ENCODE results near the gene PLCL2. TPM values are rescaled to one million over a fixed set of nuclear protein-coding genes. Genes with fewer than 3 reads are reported as not detected.
"Not testable (repeated sequence)": the region's sequence is repeated elsewhere in the genome, so short reads cannot be mapped to it uniquely, and the experiment has no call there.

Gene PLCL2
- total RNA-seq, 1 donor from 2014 or later: 12.1 TPM

DNA sequence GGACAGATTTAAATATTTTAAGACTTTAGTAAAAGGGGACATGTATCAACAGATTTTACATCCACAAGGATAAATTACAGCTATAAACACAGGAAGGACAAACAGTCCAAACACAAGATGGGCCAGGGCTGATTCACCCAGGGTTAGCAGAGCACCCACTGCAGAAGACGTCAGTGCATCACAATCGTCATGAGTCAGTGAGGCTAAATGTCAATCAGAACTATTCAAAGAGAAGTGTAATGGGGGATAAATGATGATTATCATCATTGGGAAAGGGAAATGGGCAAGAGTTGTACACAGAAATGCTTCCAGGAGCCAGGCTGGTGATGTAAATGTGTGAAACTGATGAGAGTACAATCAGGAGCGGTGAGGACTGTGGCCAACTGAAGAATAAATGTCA is 226.8 kb downstream of the PLCL2 start:
- no peak for DNase-seq (ENCODE audit: low read depth, low spot score)

DNA sequence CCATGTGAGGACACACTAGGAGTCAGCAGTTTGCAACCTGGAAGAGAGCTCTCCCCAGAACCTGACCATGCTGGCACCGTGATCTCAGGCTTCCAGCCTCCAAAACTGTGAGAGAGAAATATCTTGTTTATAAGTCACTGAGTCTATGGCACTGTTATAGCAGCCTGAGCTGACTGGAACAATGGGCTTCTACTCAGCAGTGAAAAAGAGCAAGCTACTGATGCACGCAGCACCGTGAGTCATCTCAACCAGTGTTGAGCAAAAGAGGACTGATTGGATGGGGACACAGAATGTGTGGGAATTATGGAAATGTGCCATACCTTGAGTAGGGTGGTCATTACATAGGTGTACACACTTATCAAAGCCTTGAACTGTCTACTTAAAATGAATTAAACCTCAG is 230.4 kb downstream of the PLCL2 start:
- no peak for DNase-seq (ENCODE audit: low read depth, low spot score)

DNA sequence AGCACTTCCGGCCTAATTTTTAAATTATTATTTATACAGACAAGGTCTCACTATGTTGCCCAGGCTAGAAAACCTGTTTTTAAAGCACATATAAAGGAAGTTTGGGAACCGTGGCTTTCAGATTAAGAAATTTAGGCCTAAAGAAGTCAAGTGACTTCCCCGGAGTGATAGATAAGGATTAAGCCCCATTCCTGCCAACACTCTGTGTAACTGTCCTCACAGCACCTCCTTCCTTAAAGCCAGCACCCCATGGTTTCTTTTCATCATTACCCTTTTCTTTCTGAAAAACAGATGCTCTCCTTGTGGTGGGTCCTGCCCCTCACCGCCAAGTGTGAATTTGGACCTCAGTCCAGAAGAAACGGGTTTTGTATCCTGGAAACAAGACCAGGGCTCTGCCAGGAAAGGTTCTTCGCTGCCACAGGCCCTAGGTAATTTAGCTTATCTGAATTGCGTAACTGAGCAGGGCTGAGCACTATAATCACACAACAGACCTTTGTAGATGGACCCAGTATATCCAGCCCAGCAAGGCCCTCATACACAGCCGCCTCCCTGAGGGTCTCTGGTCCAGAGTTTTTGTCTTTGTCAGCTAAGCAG is 231.3 kb downstream of the PLCL2 start:
- DNase-seq (ENCODE audit: low read depth, low spot score): no peak

DNA sequence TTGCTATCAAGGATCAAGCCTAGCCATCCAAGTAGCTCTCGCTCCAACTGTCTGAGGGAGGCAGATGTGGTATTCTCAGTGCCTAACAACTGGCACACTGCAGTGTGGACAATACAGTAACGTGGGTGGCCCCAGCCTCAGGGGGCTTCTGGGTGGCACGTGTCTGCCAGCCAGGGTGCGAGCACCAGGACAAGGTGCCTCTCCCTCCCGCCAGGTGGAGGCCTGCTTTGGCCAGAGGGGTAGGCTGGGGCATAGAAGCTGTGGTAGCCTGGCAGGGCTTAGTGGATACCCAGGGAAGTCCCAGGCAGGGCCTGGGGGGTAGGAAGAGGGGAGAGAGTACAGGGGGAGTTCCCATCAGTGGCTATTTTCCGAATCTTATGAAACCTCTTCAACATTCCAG is 234.0 kb downstream of the PLCL2 start:
- DNase-seq (ENCODE audit: low read depth, low spot score): no peak

DNA sequence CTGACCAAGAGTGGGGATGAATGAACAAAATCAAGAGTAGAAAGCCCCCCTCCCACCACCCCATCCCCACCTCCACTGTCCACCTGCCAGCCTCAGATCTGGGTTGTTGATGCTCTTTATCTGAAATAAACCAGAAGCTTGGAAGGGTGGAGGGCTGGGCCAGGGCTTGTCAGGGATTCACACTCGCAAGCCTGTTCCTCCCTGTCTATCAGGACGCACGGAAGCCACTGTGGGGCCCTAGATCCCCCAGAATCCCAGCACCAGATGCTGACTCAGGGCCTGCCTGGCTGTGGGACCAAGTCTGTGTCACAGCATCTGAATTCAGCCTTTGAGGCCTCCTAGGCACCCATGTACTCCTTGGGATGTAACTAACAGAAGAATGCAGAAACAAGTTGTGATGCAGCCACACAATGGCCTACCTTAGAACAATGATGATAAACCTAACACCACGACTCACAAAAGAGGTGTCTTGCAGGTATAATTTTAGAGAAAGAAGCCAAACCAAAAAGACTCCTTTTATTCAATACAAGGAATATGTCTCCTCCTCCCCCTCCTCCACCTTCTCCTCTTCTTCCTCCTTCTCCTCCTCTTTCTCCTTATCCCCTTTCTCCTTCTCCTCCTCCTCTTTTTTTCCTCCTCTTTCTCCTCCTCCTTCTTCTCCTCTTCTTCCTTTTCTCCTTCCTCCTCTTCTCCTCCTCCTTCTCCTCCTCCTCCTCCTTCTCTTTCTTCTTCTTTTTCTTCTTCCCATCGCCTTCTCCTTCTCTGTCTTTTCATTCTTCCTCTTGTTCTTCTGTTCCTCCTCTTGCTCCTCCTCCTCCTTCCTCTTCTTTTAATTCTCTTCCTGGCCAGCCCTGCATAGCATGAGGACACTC is 234.7 kb downstream of the PLCL2 start:
- DNase-seq (ENCODE audit: low read depth, low spot score): no peak

DNA sequence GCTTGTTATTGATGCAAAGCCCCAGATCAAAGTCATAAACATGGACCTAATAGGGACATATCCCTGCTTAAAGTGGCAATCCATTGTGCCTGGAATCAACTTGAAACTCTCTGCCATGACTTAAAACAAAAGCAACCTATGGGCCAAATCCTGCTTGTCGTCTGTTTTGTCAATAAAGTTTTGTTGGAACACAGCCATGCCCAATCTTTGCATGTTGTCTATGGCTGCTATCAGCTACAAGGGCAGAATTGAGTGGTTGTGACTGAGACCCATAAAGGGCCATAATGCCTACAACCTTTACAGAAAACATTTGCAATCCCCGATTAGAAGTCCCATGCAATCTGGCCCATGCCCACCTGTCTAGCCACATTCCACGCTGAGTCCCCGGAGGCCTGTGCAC is 235.4 kb downstream of the PLCL2 start:
- DNase-seq (ENCODE audit: low read depth, low spot score): no peak

DNA sequence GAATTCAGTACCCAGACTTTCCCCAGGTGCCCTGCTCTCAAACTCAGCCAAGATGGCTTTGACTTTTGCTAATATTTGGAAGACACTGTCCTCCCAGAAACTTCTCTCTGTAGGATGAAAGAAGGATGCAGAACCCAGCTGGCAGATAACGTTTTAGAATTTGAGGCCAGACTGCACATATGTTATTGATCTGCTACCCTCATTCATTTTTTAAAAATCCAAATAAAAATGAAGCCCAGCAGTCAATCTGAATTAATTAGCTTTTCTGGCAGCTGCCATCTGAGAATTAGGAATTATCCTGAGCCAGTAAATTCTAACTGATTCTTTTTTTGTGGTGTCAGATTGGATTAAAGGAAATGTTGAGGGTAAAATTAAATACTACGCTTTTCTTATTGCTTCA is 236.6 kb downstream of the PLCL2 start:
- DNase-seq (ENCODE audit: low read depth, low spot score): no peak

DNA sequence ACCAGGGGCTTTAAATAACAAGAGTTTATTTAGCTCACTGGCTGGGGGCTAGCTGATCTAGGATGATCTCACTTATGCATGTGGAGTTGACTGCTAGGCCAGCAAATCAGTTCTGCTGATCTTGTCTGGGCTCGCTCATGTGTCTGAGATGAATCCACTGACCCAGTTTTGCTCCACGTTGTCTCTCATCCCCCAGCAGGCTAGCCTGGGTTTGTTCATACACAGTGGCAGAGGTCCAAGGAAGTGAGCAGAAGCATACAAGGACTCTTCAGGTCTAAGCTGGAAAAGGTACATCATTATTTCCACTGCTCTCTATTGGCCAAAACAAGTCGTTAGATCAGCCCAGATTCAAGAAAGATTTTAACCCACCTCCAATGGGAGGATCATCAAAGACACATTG is 238.0 kb downstream of the PLCL2 start:
- no peak for DNase-seq (ENCODE audit: low read depth, low spot score)

DNA sequence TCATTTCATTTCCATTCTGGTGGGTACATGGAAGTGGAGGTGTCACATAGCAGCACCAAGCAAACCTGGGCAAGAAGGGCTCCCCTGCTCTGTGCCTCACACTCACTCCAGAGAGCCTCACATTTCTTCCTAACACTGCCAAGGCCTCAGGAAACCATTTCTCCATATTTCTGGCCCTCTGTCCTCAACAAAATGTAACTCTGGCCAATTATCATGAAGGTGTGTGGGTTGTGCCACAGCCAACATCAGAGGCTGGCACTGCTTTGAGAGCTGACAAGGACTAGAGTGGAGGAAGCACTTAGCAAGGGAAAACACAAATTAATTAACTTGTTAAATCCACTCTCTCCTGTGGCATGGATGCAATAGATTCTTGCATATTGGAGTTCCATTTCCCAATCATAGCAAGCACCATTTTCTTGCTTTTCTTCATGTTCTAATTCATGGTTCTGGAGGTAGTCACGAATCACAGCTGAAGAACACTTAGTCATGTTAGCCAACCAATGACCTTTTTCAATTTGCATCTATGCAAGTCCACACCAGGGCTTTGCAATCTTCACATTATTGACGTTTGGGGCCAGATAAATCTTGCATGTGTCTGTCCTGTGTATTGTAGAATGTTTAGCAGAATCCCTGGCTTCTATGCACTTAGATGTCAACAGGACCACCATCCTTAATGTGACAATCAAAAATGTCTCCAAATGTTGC is 241.1 kb downstream of the PLCL2 start:
- DNase-seq (ENCODE audit: low read depth, low spot score): no peak

DNA sequence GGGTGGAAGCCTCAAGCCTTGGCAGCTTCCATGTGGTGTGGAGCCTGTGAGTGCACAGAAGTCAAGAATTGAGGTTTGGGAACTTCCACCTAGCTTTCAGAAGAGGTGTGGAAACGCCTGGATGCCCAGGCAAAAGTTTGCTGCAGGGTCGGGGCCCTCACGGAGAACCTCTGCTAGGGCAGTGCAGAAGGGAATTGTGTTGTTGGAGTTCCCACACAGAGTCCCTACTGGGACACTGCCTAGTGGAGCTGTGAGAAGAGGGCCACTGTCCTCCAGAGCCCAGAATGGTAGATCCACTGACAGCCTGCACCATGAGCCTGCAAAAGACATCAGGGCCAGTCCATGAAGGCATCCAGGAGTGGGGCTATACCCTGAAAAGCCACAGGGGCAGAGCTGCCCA is 243.9 kb downstream of the PLCL2 start:
- not testable (repeated sequence) for DNase-seq (ENCODE audit: low read depth, low spot score)

DNA sequence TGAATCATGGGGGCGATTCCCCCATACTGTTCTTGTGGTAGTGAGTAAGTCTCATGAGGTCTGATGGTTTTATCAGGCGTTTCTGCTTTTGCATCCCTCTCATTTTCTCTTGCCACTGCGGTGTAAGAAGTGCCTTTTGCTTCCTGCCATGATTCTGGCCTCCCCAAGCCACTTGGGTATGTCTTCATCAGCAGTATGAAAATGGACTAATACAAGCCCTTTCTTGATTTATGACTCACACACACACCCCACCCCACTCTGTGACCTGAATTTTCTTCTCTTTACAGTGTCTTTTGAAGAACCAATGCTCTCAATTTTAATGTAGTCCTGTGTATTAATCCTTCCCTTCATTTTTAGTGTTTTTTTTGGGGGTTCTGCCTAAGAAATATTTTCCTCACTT is 244.8 kb downstream of the PLCL2 start:
- no peak for DNase-seq (ENCODE audit: low read depth, low spot score)

DNA sequence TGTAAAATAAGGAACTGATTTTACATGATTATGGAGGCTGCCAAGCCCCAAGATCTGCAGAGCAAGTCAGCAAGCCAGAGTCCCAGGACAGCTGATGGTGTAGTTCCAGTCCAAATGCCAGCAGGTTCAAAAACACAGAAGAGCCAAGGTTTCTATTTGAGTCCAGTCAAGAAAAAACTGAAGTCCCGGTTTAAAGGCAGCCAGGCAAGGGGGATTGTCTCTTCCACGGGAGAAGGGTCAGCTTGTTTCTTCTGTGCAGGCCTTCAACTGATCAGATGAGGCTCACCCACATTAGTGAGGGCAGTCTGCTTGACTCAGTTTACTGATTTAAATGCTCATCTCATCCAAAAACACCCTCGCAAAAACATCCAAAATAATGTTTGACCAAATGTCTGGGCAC is 246.2 kb downstream of the PLCL2 start:
- DNase-seq (ENCODE audit: low read depth, low spot score): no peak

DNA sequence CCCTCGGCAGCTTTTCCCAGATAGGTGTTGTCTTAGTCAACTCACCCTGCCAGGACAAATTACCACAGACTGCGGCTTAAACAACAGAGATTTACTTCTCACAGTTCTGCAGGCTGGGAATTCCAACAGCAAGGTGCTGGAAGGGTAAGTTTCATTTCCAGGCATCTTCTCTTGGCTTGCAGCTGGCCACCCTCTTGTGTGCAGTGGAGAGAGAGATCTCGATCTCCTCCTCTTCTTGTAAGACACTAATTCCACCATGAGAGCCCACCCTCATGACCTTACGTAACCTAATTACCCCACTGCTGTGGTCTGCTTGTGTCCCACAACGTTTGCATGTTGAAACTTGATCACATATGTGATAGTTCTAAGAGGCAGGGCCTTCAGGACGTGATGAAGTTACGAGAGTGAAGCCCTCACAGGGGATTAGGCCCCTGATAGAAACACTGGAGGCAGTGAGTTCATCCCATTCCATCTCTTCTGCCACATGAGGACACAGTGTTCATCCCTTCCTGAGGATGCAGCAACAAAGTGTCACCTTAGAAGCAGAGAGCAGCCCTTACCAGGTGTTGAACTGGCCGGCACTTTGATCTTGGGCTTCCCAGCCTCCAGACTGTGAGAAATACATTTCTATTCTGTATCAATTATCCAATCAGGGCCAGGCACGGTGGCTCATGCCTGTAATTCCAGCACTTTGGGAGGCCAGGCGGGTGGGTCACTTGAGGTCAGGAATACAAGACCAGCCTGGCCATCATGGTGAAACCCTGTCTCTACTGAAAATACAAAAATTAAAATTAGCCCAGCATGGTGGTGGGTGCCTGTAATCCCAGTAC is 247.7 kb downstream of the PLCL2 start:
- no peak for DNase-seq (ENCODE audit: low read depth, low spot score)

DNA sequence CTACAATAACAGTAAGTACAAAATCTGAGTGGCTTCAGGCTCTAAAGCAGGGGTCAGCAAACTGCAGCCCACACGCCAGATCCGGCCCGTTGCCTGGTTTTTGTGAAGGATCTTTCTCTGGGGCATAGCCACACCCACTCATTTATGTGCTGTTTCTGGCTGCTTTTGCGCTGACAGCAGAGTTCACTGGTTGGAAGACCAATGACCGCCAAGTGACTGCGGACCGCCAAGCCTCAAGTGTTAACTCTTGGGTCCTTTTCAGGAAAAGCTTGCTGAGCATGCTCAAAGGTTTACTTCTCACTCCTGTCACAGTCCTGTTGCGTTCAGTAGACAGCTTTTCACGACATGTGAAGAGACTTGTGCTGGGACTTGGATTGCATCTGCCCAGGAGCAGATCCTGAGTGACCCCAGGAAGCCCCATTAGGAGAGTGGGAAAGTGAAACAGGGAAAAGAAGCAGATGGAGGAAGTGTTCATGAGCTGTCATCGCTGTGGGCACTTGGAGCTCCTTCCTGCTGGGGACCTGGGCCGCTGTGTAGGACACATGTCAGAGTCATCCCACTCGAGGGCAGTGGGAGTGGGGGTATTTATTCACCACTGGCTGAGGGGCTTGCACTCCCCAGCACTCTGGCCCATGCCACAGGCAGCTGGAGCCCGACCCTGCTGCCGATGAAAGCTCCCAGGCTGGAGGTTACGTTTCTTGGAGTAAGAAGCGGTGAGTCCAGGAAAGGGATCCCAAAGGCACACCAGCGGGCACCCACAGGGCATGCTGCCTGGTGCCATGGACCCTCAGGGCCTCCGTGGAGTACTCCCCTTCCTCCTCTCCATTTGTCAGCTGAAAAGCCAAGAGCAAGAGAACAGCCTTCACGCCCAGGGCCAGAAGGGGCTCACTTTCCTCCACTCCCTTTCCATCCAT is 249.1 kb downstream of the PLCL2 start:
- DNase-seq (ENCODE audit: low read depth, low spot score): no peak

DNA sequence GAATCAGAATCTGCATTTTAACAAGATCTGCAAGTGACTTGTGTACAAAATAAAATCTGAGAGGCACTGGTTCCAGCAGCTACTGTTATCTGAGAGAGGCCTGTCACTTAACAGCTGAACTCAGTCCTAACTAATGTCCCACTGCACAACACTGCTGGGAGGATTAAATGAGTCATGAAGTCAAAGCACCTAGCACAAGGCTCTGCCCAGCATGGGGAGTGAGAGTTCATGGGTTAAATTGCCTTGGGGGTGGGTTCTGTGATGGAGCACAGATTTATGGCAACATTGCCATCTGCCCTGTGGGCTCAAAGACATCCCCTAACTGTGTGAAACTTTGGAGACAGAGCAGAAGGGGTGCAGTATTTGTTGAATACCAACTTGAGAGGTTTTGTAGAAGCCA is 250.9 kb downstream of the PLCL2 start:
- no peak for DNase-seq (ENCODE audit: low read depth, low spot score)

DNA sequence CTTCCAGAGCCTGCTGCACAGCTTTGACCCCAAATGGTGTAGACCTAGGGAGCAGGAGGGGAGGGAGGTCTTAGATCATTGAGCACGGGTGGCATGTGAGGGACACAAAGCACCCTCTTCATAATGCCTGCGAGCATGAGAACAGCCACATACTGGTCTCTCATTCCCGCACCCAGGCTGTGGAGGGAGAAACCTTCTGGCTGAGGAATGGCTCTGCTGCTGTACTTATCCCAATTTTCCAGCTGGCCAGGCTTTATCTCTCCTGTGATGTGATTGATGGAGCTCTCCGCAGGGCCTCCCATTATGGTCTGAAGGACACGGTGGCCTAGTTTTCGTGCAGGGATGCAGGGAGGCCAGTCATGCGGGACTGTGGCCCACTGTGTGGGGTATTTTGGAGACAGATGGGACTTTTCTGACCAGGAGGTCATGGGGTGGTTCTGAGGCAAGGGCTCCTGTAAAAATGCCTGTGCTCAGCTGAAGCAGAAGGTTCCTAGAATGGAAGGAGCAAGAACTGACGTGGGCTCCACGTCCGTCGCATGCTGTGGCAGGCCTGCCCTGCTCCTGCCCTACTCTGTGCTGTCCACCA is 251.5 kb downstream of the PLCL2 start:
- no peak for DNase-seq (ENCODE audit: low read depth, low spot score)

DNA sequence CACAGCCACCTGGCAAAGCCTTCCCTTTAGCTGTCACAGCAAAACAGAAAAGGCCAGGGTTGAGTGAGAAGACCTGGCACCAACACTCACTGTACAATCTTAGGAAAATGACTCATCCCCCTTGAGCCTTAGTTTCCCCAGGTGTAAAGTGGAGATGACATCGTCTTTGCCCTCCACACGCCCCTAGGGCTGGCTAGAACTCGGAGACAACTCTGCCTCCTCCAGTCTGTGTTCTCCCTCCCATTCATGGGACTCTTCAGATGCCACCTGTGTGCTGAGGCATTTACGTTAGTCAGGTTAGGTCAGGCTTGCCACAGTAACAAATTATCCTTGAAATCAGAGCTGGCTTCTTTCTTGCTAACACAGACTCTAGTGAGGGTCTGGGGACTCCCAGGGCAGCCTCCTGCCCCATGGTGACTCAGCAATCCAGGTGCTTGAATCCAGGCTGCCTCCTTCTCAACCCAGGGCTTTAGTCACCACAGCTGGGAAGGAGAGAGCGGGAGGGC is 252.6 kb downstream of the PLCL2 start:
- no peak for DNase-seq (ENCODE audit: low read depth, low spot score)

DNA sequence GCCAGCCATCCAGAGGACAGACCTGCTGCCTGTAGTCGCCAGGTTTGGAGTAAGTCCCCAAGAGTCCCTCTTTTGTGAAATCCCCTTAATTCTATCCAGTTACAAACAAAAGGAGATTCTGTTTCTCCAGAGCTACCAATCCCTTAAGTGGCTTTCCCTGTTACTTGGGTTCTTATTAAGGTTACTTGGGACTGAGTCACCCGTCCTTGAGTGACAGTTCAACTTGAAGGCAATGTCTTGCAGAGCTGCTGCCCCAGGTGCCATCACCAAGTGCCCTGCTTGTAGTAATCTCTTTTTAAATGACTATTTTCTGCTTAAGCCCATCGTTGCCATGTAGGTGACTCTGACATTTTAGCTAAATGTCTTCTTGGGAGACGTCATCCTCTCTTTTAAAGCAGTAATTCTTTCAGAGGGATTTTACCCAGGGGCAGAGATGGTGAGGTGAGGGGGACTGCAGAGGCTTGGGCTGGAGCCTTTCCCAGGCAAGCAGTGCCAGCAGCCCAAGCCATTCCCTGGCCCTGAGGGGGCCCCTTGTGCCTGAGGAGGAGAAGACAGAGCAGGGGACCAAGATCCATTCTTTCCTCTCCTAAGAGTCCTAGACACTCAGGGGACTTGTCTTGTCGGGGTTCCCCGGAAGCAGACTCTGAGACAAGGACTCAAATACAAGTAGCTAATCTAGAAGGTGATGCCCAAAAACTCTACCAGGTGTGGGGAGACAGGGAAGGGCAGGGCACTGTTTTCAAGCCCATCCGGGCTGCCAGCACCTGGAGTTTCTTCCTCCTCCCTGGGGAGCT is 253.7 kb downstream of the PLCL2 start:
- DNase-seq (ENCODE audit: low read depth, low spot score): no peak

Measured in pulmonary artery endothelial cell (primary cell).